ENCODE measurements around the gene UTS2B.

Gene UTS2B

GRCh38 chr3:191352014-191352413 lies 21.7 kb upstream of the UTS2B start:
- DNase-seq (ENCODE audit: low read depth), result no peak

GRCh38 chr3:191350396-191351090 lies 20.2 kb upstream of the UTS2B start:
- no peak for DNase-seq (ENCODE audit: low read depth)

GRCh38 chr3:191348098-191348497 lies 17.8 kb upstream of the UTS2B start:
- DNase-seq (ENCODE audit: low read depth), result no peak

GRCh38 chr3:191347228-191347627 lies 16.9 kb upstream of the UTS2B start:
- no peak for DNase-seq (ENCODE audit: low read depth)

- DNase-seq (ENCODE audit: low read depth), result no peak
Observed at GRCh38 chr3:191345334-191345733, 15.0 kb upstream of the UTS2B start.

- no peak for DNase-seq (ENCODE audit: low read depth)
Observed at GRCh38 chr3:191343913-191344312, 13.6 kb upstream of the UTS2B start.

- DNase-seq (ENCODE audit: low read depth), result no peak
Observed at GRCh38 chr3:191343115-191343514, 12.8 kb upstream of the UTS2B start.

- DNase-seq (ENCODE audit: low read depth), result no peak
Observed at GRCh38 chr3:191342411-191342810, 12.1 kb upstream of the UTS2B start.

- DNase-seq (ENCODE audit: low read depth), result no peak
Observed at GRCh38 chr3:191342006-191342405, 11.7 kb upstream of the UTS2B start.

- no peak for DNase-seq (ENCODE audit: low read depth)
Observed at GRCh38 chr3:191340966-191341365, 10.6 kb upstream of the UTS2B start.

- no peak for DNase-seq (ENCODE audit: low read depth)
Observed at GRCh38 chr3:191340351-191340750, 10.0 kb upstream of the UTS2B start.

- DNase-seq (ENCODE audit: low read depth), result no peak
Observed at GRCh38 chr3:191339316-191339917, 9.1 kb upstream of the UTS2B start.

- DNase-seq (ENCODE audit: low read depth), result no peak
Observed at GRCh38 chr3:191338177-191338488, 7.8 kb upstream of the UTS2B start.

- DNase-seq (ENCODE audit: low read depth), result no peak
Observed at GRCh38 chr3:191336833-191337232, 6.5 kb upstream of the UTS2B start.

GRCh38 chr3:191334346-191334893 lies 4.1 kb upstream of the UTS2B start:
- no peak for DNase-seq (ENCODE audit: low read depth)

- no peak for DNase-seq (ENCODE audit: low read depth)
Observed at GRCh38 chr3:191333298-191333880, 3.1 kb upstream of the UTS2B start.

- no peak for DNase-seq (ENCODE audit: low read depth)
Observed at GRCh38 chr3:191331388-191331787, 1.1 kb upstream of the UTS2B start.

GRCh38 chr3:191330530-191331048 lies 263 bp upstream of the UTS2B start:
- no peak for DNase-seq (ENCODE audit: low read depth)

- DNase-seq (ENCODE audit: low read depth), result no peak
Observed at GRCh38 chr3:191328962-191329653, 1.2 kb downstream of the UTS2B start, which contains the start of gene CCDC50. Gene CCDC50, plus strand, starts transcription at chr3:191329394. Its CDS starts 281 bp downstream, at chr3:191329675.

- DNase-seq (ENCODE audit: low read depth), result no peak
Observed at GRCh38 chr3:191328383-191328961, 1.9 kb downstream of the UTS2B start.

- DNase-seq (ENCODE audit: low read depth), result no peak
Observed at GRCh38 chr3:191327526-191327925, 2.8 kb downstream of the UTS2B start.

- DNase-seq (ENCODE audit: low read depth), result no peak
Observed at GRCh38 chr3:191324936-191325335, 5.4 kb downstream of the UTS2B start.

Data from stimulated activated CD8-positive, alpha-beta memory T cell treated with anti-CD3 and anti-CD28 coated beads, Interleukin-12 subunit alpha, Interleukin-12 subunit beta, amount 100 ng/mL, for 1 hour (primary cell).